Measurements from ENCODE around the gene CD22. TPM values are rescaled to one million over a fixed set of nuclear protein-coding genes. Genes with fewer than 3 reads are reported as not detected.

CD22 gene
- total RNA-seq, 1 donor: not detected

- no peak for DNase-seq (ENCODE audit: low read depth)
- TF ChIP-seq CTCF (IDR thresholded peaks at IDR 0.05; ENCODE audit: insufficient read depth, low read length): no peak
- no peak overlapping the region for H3K4me3 ChIP-seq (ENCODE audit: low read depth, low read length)
Observed at GRCh38 chr19:35292421-35293362, 36.3 kb upstream of the CD22 start.

- no peak for DNase-seq (ENCODE audit: low read depth)
- TF ChIP-seq CTCF (IDR thresholded peaks at IDR 0.05; ENCODE audit: insufficient read depth, low read length): no peak
- no peak overlapping the region for H3K4me3 ChIP-seq (ENCODE audit: low read depth, low read length)
Observed at GRCh38 chr19:35293363-35293739, 35.6 kb upstream of the CD22 start.

DNA sequence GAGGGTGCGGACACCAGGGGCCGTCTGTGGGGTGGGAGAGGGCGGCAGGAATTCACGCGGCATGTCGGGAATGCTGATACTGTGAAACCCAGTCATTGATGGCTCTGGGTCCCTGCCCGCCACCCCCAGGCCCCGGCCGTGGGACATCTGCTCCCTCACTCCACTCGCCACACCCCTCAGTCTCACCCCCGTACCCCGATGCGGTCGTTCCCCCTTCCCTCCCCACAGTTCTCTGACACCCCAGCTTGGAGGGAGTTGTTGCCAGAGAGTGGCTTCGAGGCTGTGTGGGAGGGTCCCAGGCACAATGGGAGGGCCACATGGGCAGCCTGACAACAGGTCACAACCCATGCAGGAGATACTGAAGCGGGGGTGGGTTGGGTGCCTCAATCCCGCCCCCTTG lies 35.2 kb upstream of the CD22 start:
- no peak for TF ChIP-seq CTCF (IDR thresholded peaks at IDR 0.05; ENCODE audit: insufficient read depth, low read length)
- no peak overlapping the region for H3K4me3 ChIP-seq (ENCODE audit: low read depth, low read length)
- DNase-seq (ENCODE audit: low read depth): no peak

GRCh38 chr19:35294328-35294727 lies 34.7 kb upstream of the CD22 start:
- no peak overlapping the region for H3K4me3 ChIP-seq (ENCODE audit: low read depth, low read length)
- no peak for TF ChIP-seq CTCF (IDR thresholded peaks at IDR 0.05; ENCODE audit: insufficient read depth, low read length)
- DNase-seq (ENCODE audit: low read depth): no peak

DNA sequence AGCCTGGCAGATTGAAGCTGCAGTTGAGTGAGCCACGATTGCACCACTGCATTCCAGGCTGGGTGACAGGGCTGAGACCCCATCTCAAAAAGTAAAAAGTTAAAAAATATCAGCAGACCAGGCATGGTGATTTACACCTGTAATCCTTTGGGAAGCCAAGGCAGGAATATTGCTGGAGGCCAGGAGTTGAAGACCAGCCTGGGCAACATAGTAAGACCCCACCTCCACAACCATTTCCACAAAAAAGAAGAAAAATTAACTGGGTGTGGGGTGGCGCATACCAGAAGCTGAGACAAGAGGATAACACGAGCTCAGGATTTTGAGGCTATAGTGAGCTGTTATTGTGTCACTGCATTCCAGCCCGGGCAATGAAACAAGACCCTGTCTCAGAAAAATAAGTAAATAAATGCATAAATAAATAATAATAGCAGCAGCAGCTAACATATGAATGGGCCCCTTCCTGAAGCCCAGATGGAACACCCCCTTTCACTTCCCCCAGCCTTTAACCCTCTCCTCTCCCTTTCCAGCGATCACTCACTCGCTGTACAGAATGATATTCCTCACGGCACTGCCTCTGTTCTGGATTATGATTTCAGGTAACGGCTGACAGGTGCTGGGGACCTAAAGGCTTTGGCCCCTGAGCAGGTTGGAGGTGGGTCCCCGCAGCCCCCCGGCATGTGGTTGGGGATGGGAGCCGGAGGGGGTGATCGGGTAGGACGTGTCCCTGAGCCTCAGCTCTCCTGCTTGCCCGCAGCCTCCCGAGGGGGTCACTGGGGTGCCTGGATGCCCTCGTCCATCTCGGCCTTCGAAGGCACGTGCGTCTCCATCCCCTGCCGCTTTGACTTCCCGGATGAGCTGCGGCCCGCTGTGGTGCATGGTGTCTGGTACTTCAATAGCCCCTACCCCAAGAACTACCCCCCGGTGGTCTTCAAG lies 33.9 kb upstream of the CD22 start:
- no peak for TF ChIP-seq CTCF (IDR thresholded peaks at IDR 0.05; ENCODE audit: insufficient read depth, low read length)
- no peak for DNase-seq (ENCODE audit: low read depth)
- no peak overlapping the region for H3K4me3 ChIP-seq (ENCODE audit: low read depth, low read length)

GRCh38 chr19:35295792-35296462 lies 33.1 kb upstream of the CD22 start:
- TF ChIP-seq CTCF (IDR thresholded peaks at IDR 0.05; ENCODE audit: insufficient read depth, low read length): no peak
- no peak for DNase-seq (ENCODE audit: low read depth)
- H3K4me3 ChIP-seq (ENCODE audit: low read depth, low read length): no peak overlapping the region
